ENCODE results near the gene GJD4.

- TF ChIP-seq POLR2A (IDR thresholded peaks at IDR 0.05; ENCODE audit: low read length), result no peak
- no peak for TF ChIP-seq GATA1 (IDR thresholded peaks at IDR 0.05; ENCODE audit: low read depth, low read length)
Measured at GRCh38 chr10:35574924-35575352, 30.2 kb upstream of the GJD4 start.
